NCI-H1092 treated with DMSO at 0.1 percent for 48 hours (cell line): ENCODE measurements around the gene TESK1.

Experiments used
- DNase-seq: peaks from one replicate; lab custom pipeline; 2025; lab: John Stamatoyannopoulos, UW

TESK1 gene

GRCh38 chr9:35646533-35647265 is 41.6 kb downstream of the TESK1 start:
- peak; percentile 90 for DNase-seq

- DNase-seq = no peak
Measured at GRCh38 chr9:35649431-35650340, 44.6 kb downstream of the TESK1 start.

GRCh38 chr9:35650341-35651158 is 45.5 kb downstream of the TESK1 start, which contains the start of gene SIT1:
TSS of gene SIT1 (minus strand) at chr9:35650931. CDS start at chr9:35650853, 78 bp downstream.
- no peak for DNase-seq

GRCh38 chr9:35651956-35652828 is 47.1 kb downstream of the TESK1 start:
- DNase-seq = no peak

- DNase-seq = no peak
Measured at GRCh38 chr9:35652829-35653209, 47.8 kb downstream of the TESK1 start.

- DNase-seq = no peak
Measured at GRCh38 chr9:35653611-35654010, 48.5 kb downstream of the TESK1 start.

DNA sequence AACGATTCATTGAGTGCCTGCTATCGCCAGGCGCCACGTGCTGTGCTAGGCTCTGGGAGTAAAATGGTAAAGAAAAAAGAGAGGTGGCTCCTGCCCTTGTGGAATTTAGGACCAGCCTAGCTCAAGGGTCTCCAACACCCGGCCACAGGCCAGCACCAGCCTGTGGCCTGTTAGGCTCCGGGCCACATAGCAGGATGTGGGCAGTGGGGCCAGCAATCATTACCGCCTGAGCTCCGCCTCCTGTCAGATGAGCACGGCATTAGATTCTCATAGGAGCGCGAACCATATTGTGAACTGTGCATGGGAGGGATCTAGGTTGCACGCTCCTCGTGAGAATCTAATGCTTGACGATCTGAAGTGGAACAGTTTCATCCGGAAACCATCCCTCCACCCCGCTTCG is 51.3 kb downstream of the TESK1 start:
- no peak for DNase-seq

DNA sequence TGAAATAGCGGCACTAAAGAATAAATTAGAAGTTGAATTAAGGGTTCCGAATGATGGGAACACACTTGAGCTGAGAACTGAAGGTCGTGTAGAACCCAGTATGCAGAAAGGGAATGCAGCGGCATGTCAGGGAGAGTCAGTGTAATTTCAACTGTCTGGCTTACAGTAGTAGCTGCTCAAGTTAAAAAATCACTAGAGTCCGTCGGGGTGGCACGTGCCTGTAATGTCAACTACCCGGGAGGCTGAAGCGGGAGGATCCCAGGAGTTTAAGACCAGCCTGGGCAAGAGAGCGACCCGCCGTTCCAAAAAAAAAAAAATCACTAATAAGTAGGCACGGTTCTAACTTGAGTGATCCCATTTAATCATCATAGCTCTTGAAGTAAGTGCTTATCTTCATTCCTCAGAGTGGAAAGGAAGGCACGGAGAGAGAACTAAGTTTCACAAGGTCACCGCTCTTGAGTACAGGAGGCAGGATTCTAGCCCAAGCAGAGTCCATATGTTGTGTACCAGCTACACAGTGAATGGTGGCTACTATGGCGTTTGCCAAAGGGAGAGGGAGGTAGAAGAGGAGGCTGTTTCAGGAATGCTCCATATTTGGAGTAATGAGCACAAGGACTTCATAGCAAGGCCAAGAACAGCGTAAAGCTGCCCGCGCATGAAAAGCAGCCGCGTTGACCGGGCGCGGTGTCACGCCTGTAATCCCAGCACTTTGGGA is 51.9 kb downstream of the TESK1 start:
- peak; percentile 84 for DNase-seq

GRCh38 chr9:35657546-35658136 is 52.6 kb downstream of the TESK1 start, which contains the start of gene RMRP:
TSS of gene RMRP (minus strand) at chr9:35658019.
- peak; percentile 98 for DNase-seq

DNA sequence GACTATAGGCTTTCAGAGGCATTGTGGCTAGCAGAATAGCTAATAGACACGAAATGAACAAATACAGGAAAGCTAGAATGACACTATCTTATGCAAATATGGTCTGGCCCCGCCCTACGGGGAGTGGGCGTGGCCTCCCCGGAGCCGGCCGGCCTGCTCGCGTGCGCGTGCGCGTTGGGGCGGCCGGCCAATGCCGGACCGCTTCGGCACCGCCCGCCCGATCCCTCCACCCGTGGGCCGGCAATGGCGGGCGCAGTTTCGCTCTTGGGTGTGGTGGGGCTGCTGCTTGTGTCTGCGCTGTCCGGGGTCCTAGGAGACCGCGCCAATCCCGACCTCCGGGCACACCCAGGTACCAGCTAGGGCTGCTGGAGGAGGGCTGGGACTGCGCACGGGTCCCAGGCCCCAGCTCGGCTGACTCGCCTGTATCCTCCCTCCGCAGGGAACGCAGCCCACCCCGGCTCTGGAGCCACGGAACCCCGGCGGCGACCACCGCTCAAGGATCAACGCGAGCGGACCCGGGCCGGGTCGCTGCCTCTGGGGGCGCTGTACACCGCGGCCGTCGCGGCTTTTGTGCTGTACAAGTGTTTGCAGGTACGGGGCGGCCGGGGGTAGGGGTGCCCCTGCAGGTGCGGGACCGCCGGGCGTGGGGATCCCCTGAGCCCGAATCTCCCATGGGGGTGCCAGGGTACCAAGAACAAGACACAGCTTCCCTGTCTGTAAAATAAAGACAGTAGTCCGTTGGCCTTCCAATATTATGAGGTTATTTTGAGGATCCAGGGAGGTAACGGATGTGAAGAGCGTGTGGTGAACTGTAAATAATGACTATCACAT is 53.3 kb downstream of the TESK1 start, which contains the start of gene CCDC107:
TSS of gene CCDC107 (plus strand) at position 156 of the 831 bp plus-strand sequence. CDS start at position 244, 88 bp downstream.
- peak; percentile 97 for DNase-seq

- DNase-seq = no peak
Measured at GRCh38 chr9:35658968-35659220, 53.8 kb downstream of the TESK1 start.

DNA sequence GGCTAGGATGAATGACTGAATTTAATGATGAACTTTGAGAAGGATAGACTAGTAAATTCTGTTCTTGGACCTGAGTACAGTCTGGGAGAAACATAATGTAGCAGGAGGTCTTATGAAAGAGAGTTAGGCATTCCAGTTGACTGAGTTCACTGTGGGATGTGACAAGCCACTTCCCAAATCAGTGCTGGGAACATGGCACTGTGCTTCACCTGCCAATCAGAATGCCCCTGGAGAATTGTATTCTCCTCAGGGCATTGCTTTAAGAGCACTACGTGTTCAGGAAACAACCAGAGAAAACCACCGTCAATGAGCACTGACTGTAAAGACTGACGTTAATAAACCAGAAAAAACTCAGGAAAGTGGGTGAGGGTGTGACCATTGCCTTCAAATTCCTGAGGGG is 54.3 kb downstream of the TESK1 start:
- no peak for DNase-seq
